ENCODE measurements around the gene GGACT. TPM values are rescaled to one million over a fixed set of nuclear protein-coding genes. Genes with fewer than 3 reads are reported as not detected.

GGACT gene
- total and polyA plus RNA-seq, 2 experiments from 2014 or later: 0.24 to 1.0 TPM

DNA sequence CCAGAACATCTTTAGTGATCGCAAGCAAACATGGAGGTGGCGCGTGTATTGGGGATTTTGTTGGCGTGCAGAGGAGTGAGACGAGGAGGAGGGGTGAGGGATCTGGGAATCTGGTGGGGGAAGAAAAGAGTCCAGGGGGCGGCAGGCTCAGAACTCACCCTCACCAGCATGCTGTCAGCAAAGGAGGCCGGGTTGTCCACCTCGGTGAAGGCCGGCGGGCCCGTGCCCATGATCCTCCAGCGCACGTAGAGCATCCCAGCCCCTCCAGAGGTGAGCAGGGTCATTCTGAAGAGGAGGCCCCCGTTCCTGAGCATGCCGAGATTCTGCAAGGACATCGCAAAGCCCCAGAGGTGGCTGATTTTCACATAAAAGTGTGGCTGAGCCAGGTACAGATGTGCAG, 48.8 kb upstream of the GGACT start:
- no peak for TF ChIP-seq EZH2 (IDR thresholded peaks at IDR 0.05; ENCODE audit: low read depth, unreplicated experiment)
- TF ChIP-seq NANOG (IDR thresholded peaks at IDR 0.05; ENCODE audit: borderline replicate concordance): no peak
- TF ChIP-seq, protein P1, sequence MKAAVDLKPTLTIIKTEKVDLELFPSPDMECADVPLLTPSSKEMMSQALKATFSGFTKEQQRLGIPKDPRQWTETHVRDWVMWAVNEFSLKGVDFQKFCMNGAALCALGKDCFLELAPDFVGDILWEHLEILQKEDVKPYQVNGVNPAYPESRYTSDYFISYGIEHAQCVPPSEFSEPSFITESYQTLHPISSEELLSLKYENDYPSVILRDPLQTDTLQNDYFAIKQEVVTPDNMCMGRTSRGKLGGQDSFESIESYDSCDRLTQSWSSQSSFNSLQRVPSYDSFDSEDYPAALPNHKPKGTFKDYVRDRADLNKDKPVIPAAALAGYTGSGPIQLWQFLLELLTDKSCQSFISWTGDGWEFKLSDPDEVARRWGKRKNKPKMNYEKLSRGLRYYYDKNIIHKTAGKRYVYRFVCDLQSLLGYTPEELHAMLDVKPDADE (IDR thresholded peaks at IDR 0.05): no peak
- TF ChIP-seq, protein P2, sequence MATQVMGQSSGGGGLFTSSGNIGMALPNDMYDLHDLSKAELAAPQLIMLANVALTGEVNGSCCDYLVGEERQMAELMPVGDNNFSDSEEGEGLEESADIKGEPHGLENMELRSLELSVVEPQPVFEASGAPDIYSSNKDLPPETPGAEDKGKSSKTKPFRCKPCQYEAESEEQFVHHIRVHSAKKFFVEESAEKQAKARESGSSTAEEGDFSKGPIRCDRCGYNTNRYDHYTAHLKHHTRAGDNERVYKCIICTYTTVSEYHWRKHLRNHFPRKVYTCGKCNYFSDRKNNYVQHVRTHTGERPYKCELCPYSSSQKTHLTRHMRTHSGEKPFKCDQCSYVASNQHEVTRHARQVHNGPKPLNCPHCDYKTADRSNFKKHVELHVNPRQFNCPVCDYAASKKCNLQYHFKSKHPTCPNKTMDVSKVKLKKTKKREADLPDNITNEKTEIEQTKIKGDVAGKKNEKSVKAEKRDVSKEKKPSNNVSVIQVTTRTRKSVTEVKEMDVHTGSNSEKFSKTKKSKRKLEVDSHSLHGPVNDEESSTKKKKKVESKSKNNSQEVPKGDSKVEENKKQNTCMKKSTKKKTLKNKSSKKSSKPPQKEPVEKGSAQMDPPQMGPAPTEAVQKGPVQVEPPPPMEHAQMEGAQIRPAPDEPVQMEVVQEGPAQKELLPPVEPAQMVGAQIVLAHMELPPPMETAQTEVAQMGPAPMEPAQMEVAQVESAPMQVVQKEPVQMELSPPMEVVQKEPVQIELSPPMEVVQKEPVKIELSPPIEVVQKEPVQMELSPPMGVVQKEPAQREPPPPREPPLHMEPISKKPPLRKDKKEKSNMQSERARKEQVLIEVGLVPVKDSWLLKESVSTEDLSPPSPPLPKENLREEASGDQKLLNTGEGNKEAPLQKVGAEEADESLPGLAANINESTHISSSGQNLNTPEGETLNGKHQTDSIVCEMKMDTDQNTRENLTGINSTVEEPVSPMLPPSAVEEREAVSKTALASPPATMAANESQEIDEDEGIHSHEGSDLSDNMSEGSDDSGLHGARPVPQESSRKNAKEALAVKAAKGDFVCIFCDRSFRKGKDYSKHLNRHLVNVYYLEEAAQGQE (IDR thresholded peaks at IDR 0.05; ENCODE audit: unreplicated experiment): no peak
- TF ChIP-seq, protein P3, sequence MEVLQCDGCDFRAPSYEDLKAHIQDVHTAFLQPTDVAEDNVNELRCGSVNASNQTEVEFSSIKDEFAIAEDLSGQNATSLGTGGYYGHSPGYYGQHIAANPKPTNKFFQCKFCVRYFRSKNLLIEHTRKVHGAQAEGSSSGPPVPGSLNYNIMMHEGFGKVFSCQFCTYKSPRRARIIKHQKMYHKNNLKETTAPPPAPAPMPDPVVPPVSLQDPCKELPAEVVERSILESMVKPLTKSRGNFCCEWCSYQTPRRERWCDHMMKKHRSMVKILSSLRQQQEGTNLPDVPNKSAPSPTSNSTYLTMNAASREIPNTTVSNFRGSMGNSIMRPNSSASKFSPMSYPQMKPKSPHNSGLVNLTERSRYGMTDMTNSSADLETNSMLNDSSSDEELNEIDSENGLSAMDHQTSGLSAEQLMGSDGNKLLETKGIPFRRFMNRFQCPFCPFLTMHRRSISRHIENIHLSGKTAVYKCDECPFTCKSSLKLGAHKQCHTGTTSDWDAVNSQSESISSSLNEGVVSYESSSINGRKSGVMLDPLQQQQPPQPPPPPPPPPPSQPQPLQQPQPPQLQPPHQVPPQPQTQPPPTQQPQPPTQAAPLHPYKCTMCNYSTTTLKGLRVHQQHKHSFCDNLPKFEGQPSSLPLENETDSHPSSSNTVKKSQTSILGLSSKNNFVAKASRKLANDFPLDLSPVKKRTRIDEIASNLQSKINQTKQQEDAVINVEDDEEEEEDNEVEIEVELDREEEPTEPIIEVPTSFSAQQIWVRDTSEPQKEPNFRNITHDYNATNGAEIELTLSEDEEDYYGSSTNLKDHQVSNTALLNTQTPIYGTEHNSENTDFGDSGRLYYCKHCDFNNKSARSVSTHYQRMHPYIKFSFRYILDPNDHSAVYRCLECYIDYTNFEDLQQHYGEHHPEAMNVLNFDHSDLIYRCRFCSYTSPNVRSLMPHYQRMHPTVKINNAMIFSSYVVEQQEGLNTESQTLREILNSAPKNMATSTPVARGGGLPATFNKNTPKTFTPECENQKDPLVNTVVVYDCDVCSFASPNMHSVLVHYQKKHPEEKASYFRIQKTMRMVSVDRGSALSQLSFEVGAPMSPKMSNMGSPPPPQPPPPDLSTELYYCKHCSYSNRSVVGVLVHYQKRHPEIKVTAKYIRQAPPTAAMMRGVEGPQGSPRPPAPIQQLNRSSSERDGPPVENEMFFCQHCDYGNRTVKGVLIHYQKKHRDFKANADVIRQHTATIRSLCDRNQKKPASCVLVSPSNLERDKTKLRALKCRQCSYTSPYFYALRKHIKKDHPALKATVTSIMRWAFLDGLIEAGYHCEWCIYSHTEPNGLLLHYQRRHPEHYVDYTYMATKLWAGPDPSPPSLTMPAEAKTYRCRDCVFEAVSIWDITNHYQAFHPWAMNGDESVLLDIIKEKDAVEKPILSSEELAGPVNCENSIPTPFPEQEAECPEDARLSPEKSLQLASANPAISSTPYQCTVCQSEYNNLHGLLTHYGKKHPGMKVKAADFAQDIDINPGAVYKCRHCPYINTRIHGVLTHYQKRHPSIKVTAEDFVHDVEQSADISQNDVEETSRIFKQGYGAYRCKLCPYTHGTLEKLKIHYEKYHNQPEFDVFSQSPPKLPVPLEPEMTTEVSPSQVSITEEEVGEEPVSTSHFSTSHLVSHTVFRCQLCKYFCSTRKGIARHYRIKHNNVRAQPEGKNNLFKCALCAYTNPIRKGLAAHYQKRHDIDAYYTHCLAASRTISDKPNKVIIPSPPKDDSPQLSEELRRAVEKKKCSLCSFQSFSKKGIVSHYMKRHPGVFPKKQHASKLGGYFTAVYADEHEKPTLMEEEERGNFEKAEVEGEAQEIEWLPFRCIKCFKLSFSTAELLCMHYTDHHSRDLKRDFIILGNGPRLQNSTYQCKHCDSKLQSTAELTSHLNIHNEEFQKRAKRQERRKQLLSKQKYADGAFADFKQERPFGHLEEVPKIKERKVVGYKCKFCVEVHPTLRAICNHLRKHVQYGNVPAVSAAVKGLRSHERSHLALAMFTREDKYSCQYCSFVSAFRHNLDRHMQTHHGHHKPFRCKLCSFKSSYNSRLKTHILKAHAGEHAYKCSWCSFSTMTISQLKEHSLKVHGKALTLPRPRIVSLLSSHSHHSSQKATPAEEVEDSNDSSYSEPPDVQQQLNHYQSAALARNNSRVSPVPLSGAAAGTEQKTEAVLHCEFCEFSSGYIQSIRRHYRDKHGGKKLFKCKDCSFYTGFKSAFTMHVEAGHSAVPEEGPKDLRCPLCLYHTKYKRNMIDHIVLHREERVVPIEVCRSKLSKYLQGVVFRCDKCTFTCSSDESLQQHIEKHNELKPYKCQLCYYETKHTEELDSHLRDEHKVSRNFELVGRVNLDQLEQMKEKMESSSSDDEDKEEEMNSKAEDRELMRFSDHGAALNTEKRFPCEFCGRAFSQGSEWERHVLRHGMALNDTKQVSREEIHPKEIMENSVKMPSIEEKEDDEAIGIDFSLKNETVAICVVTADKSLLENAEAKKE (CRISPR knock-in tag; IDR thresholded peaks at IDR 0.05): no peak
- TF ChIP-seq POLR2AphosphoS5 (IDR thresholded peaks at IDR 0.05; ENCODE audit: low read depth): no peak
- no peak for TF ChIP-seq EZH2phosphoT487 (IDR thresholded peaks at IDR 0.05; ENCODE audit: unreplicated experiment)
- TF ChIP-seq CREB1 (CRISPR knock-in tag; IDR thresholded peaks at IDR 0.05; ENCODE audit: low read depth): no peak
- no peak for TF ChIP-seq STAT1 (IDR thresholded peaks at IDR 0.05; ENCODE audit: unreplicated experiment)
- TF ChIP-seq, protein P4, sequence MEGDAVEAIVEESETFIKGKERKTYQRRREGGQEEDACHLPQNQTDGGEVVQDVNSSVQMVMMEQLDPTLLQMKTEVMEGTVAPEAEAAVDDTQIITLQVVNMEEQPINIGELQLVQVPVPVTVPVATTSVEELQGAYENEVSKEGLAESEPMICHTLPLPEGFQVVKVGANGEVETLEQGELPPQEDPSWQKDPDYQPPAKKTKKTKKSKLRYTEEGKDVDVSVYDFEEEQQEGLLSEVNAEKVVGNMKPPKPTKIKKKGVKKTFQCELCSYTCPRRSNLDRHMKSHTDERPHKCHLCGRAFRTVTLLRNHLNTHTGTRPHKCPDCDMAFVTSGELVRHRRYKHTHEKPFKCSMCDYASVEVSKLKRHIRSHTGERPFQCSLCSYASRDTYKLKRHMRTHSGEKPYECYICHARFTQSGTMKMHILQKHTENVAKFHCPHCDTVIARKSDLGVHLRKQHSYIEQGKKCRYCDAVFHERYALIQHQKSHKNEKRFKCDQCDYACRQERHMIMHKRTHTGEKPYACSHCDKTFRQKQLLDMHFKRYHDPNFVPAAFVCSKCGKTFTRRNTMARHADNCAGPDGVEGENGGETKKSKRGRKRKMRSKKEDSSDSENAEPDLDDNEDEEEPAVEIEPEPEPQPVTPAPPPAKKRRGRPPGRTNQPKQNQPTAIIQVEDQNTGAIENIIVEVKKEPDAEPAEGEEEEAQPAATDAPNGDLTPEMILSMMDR (conservative IDR thresholded peaks at IDR 0.05; ENCODE audit: low read depth in 2 of 2): no peak
- TF ChIP-seq JUNB (IDR thresholded peaks at IDR 0.05; ENCODE audit: unreplicated experiment): no peak
- TF ChIP-seq ZNF331 (CRISPR knock-in tag; IDR thresholded peaks at IDR 0.05; ENCODE audit: low read depth): no peak
- no peak for TF ChIP-seq ZNF114 (CRISPR knock-in tag; IDR thresholded peaks at IDR 0.05)
- peaks cover 28% of the 10 kb centered on the region for H3K36me3 ChIP-seq (ENCODE audit: insufficient read depth)
- no peak overlapping the region for H3K4me3 Mint-ChIP-seq
- no peaks in the 10 kb centered on the region for H3K4me1 Mint-ChIP-seq
- no peaks in the 10 kb centered on the region for H3K9me3 Mint-ChIP-seq
- no peak overlapping the region for H3K4me3 ChIP-seq
- H3K4me1 ChIP-seq (ENCODE audit: insufficient read depth): no peaks in the 10 kb centered on the region
- no peak overlapping the region for H2AFZ ChIP-seq
- H3K27me3 Mint-ChIP-seq (ENCODE audit: insufficient read depth, low read depth, poor library complexity): peaks cover 2% of the 10 kb centered on the region
- H3K4me2 ChIP-seq: no peak overlapping the region
- H3K36me3 Mint-ChIP-seq (ENCODE audit: low read depth): peaks cover 67% of the 10 kb centered on the region
- 0 out of 2 replicates have a peak, but pooled peaks cover 8% of the 10 kb centered on the region for H3F3A ChIP-seq (replicated peaks; ENCODE audit: low read depth)
- H3K9me2 ChIP-seq (ENCODE audit: insufficient read depth): no peaks in the 10 kb centered on the region
- no peak for DNase-seq (ENCODE audit: low spot score)
- H3K79me2 ChIP-seq (replicated peaks; ENCODE audit: insufficient read depth): no peaks in the 10 kb centered on the region
- H3K27me3 ChIP-seq (ENCODE audit: insufficient read depth): no peaks in the 10 kb centered on the region
- no peak overlapping the region for H3K27ac Mint-ChIP-seq
- no peaks in the 10 kb centered on the region; the same call in 1 of the 2 replicates for H4K20me1 ChIP-seq (replicated peaks; ENCODE audit: insufficient read depth)
- no peak overlapping the region for H3K27ac ChIP-seq (ENCODE audit: low read depth)
- ATAC-seq: no peak

Data from GM23338 (cell line).